ENCODE results near the gene PTPN3. TPM values are rescaled to one million over a fixed set of nuclear protein-coding genes. Genes with fewer than 3 reads are reported as not detected.

The PTPN3 gene
- total RNA-seq, 2 donors from 2014 or later = 11.0 to 16.3 TPM

DNA sequence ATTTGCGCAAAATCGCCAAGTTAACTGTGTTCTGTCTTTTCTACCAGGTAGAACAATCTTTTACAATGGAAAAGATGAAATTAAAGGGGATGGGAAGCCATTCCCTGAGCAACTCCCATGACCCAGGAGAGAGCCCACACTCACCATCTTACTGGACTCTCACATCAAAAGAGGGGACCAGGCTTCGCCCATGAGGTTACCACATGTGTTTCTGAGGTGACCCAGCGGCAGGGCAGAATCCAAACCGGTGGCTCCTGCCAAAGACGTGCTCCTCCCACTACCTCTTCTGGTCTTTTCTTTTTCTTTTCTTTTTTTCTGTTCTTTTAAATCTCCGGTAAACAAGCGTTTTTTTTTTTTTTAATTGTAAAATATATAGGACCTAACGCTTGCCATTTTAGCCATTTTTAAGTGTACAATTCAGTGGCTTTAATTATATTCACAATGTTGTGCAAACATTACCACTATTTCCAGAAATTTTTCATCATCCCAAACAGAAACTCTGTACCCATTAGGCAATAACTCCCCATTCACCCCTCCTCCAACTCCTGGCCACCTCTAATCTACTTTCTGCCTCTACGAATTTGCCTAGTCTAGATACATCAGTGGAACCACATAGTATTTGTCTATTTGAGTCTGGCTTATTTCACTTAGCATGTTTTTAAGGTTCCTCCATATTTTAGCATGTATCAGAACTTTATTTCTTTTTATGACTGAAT is 19.3 kb downstream of the PTPN3 start:
- TF ChIP-seq POLR2AphosphoS5 (IDR thresholded peaks at IDR 0.05) (no peak), POLR2A (IDR thresholded peaks at IDR 0.05) (no peak)
- TF ChIP-seq, protein P1, sequence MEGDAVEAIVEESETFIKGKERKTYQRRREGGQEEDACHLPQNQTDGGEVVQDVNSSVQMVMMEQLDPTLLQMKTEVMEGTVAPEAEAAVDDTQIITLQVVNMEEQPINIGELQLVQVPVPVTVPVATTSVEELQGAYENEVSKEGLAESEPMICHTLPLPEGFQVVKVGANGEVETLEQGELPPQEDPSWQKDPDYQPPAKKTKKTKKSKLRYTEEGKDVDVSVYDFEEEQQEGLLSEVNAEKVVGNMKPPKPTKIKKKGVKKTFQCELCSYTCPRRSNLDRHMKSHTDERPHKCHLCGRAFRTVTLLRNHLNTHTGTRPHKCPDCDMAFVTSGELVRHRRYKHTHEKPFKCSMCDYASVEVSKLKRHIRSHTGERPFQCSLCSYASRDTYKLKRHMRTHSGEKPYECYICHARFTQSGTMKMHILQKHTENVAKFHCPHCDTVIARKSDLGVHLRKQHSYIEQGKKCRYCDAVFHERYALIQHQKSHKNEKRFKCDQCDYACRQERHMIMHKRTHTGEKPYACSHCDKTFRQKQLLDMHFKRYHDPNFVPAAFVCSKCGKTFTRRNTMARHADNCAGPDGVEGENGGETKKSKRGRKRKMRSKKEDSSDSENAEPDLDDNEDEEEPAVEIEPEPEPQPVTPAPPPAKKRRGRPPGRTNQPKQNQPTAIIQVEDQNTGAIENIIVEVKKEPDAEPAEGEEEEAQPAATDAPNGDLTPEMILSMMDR (IDR thresholded peaks at IDR 0.05) = no peak
- H3K27ac ChIP-seq = no peak overlapping the region
- no peaks in the 10 kb centered on the region for H3K36me3 ChIP-seq
- no peaks in the 10 kb centered on the region for H3K9me3 ChIP-seq
- H3K4me1 ChIP-seq (replicated peaks) = peaks cover 14% of the 10 kb centered on the region
- intact Hi-C loops (cut with DNase I) = loop anchor here (10.0 kb wide), 1 partner anchor 234 kb away; no protein-coding TSS in a partner anchor
- no peaks in the 10 kb centered on the region for H3K27me3 ChIP-seq (replicated peaks; ENCODE audit: insufficient read depth)
- WGBS = 76% methylated on average over 10 of the region's 10 CpGs
- no peak for DNase-seq (ENCODE audit: low spot score)
- no peak overlapping the region for H3K4me3 ChIP-seq

DNA sequence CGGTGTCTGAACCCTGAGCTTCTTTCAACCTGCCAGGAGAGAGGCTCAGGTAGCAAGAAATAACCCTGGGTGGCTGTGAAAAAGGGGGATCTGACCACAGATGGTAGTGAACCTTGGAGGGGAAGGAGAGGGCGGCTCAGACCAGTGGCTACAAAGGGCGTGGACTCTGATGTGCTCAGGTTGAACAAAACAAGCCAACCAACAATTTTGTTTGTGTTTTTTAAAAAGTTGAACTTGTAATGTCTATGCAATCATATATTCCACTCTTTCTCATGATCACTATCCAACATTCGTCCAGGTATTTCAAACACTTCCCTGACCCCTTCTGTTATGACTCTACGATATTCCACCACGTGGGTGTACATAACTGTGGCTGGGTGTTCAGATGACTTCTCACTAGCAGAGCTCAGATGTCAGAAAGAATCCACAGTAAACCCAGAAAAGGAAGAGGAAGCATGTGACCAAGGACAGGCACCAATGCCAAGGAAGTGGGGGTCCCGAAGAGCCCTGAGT is 20.0 kb downstream of the PTPN3 start:
- intact Hi-C loops (cut with DNase I) = loop anchor here (10.0 kb wide), 1 partner anchor 233 kb away; no protein-coding TSS in a partner anchor
- Histone ChIP-seq H3K36me3 (no peaks in the 10 kb centered on the region), H3K27me3 (replicated peaks; ENCODE audit: insufficient read depth) (no peaks in the 10 kb centered on the region), H3K4me1 (replicated peaks) (peaks cover 14% of the 10 kb centered on the region), H3K4me3 (no peak overlapping the region), H3K9me3 (no peaks in the 10 kb centered on the region), H3K27ac (peak overlapping the region; percentile 2 to 31)
- TF ChIP-seq POLR2A (IDR thresholded peaks at IDR 0.05) = no peak
- TF ChIP-seq POLR2AphosphoS5 (IDR thresholded peaks at IDR 0.05) = no peak
- TF ChIP-seq, protein P1 (IDR thresholded peaks at IDR 0.05) = no peak
- 87% methylated on average over 7 of the region's 7 CpGs for WGBS
- no peak for DNase-seq (ENCODE audit: low spot score)

DNA sequence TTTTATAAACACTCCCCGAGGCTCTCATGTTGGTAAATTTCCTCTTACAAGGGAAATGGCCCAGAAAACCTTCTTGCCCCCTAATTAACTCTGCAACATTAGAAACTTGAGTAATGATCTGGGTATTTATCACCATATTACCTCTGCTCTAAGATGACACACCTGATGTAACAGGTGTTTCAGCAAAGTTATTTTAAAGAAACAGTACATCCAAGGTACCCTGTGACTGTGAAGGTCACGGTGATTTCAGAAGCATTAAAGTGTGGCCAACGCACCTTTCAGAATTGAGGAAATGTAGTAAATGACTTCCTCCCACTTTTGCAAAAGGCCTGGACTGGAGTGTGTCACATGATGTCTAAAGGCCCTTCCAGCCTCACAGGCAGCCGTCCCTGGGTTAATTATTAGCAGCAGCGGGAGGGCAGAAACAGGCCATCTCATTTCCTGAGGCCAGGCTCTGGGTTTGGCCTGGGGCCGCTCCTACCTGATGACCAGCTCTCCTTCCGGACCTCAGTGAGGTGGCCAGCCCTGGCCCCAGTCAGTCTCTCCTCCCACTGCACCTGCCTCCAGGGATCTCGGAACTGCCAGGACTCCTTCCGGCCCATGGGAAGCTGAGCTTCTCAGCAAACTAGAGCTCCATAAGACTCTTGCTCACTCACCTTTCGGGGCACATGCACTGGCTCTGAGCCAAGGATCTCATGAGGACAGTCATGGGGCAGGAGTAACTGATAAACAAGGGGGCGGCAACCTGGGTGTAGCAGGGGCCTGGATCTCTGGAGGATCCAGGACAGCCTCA is 20.7 kb downstream of the PTPN3 start:
- no peaks in the 10 kb centered on the region for H3K36me3 ChIP-seq
- H3K4me1 ChIP-seq (replicated peaks) = peaks cover 14% of the 10 kb centered on the region
- TF ChIP-seq POLR2AphosphoS5 (IDR thresholded peaks at IDR 0.05) (no peak), POLR2A (IDR thresholded peaks at IDR 0.05) (no peak)
- TF ChIP-seq, protein P1 (IDR thresholded peaks at IDR 0.05) = no peak
- WGBS = 54% methylated on average over 11 of the region's 11 CpGs
- peak overlapping the region; percentile 31 to 33 for H3K27ac ChIP-seq
- no peak overlapping the region for H3K4me3 ChIP-seq
- no peak for DNase-seq (ENCODE audit: low spot score)
- H3K9me3 ChIP-seq = no peaks in the 10 kb centered on the region
- H3K27me3 ChIP-seq (replicated peaks; ENCODE audit: insufficient read depth) = no peaks in the 10 kb centered on the region
- intact Hi-C loops (cut with DNase I) = loop anchor here (10.0 kb wide), 1 partner anchor 233 kb away; no protein-coding TSS in a partner anchor

DNA sequence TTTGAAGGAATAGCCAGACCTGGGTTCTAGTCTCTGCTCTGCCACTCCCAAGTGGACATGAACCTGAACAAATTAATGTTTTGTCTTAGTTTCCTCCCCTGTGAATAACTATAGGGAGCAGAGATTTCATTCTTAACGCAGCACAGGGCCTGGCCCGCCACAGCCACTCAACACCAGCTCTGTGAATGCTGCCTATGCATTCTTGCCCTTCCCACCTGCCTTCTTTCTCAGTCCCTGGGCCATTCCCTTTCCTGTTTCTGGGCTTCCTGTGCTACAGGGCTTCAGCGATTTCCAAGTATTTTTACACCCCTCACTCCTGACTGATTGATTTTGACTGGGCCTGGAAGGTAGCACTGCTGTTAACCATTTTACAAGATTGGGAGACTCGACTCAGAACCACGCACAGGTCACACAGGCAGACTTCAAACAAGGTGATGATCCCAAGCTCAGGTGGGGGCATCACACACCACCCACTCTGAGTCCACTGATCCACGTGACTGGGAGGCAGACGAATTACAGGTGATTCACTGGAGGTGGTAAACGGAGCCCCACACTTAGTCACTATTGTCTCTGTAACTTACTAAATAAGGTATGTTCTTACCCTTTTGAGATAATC is 21.4 kb downstream of the PTPN3 start:
- no peaks in the 10 kb centered on the region for H3K36me3 ChIP-seq
- H3K9me3 ChIP-seq = no peaks in the 10 kb centered on the region
- TF ChIP-seq, protein P1 (IDR thresholded peaks at IDR 0.05) = no peak
- TF ChIP-seq POLR2A (IDR thresholded peaks at IDR 0.05) = no peak
- no peak for TF ChIP-seq POLR2AphosphoS5 (IDR thresholded peaks at IDR 0.05)
- no peak for DNase-seq (ENCODE audit: low spot score)
- intact Hi-C loops (cut with DNase I) = loop anchor here (10.0 kb wide), 1 partner anchor 232 kb away; no protein-coding TSS in a partner anchor
- H3K27ac ChIP-seq = peak overlapping the region in 1 of 2 donors; percentile 33
- H3K27me3 ChIP-seq (replicated peaks; ENCODE audit: insufficient read depth) = no peaks in the 10 kb centered on the region
- peaks cover 14% of the 10 kb centered on the region for H3K4me1 ChIP-seq (replicated peaks)
- H3K4me3 ChIP-seq = no peak overlapping the region
- WGBS = 61% methylated on average over 8 of the region's 8 CpGs
